H1 (cell line): ENCODE results near the gene FGF19. TPM values are rescaled to one million over a fixed set of nuclear protein-coding genes. Genes with fewer than 3 reads are reported as not detected.

ENCODE experiments used
- CTCF ChIA-PET: fragments of 300-600 bp; sonication (Branson Sonifier 250); formaldehyde crosslinking; loops from one replicate; lab custom pipeline; 2021; ENCODE audit not compliant: partially characterized antibody; lab: Charles Lee
- POLR2A ChIA-PET: fragments of 300-600 bp; sonication (Branson Sonifier 250); formaldehyde crosslinking; loops from one replicate; lab custom pipeline; 2021; ENCODE audit warnings: inconsistent platforms; ENCODE audit not compliant: partially characterized antibody; lab: Charles Lee
- DNase-seq, 2 experiments: peaks; one replicate each; pipeline versions ENCODE4 v3.0.0 to v3.0.0-alpha.2; 2010 to 2022; ENCODE audit warnings: low spot score in 2 of 2, low read depth in 1 of 2, mixed read lengths in 1 of 2
- FAIRE-seq: peaks from 2 replicates; lab custom pipeline; 2011; peaks lifted over from hg19 to GRCh38; lab: Jason Lieb, UNC
- H2AFZ ChIP-seq: 2 replicates; pipeline ENCODE4 v1.8.1; 2012; ENCODE audit warnings: low read length, inconsistent platforms
- H2AK5ac ChIP-seq: 2 replicates; pipeline ENCODE4 v1.6.1; 2013; ENCODE audit warnings: low read depth, low read length
- H2BK120ac ChIP-seq: replicated peaks from 2 replicates; pipeline ENCODE3; 2013; ENCODE audit warnings: low read depth, low read length, inconsistent platforms
- H2BK12ac ChIP-seq: 2 replicates; pipeline ENCODE4 v1.6.1; 2013; ENCODE audit warnings: low read depth, low read length
- H2BK15ac ChIP-seq: 2 replicates; pipeline ENCODE4 v1.6.1; 2013; ENCODE audit warnings: low read length
- H2BK20ac ChIP-seq: 2 replicates; pipeline ENCODE4 v1.6.1; 2013; ENCODE audit warnings: low read length
- H2BK5ac ChIP-seq: 2 replicates; pipeline ENCODE4 v1.6.1; 2013; ENCODE audit warnings: low read depth, low read length
- H3K14ac ChIP-seq: 2 replicates; pipeline ENCODE4 v1.6.1; 2013; ENCODE audit warnings: inconsistent platforms; ENCODE audit not compliant: insufficient read length
- H3K18ac ChIP-seq: 2 replicates; pipeline ENCODE4 v1.6.1; 2013; ENCODE audit warnings: low read length; ENCODE audit errors: extremely low read depth
- H3K23ac ChIP-seq: 2 replicates; pipeline ENCODE4 v1.6.1; 2013; ENCODE audit warnings: inconsistent platforms; ENCODE audit not compliant: insufficient read length
- H3K23me2 ChIP-seq: 2 replicates; pipeline ENCODE4 v1.6.1; 2013; ENCODE audit warnings: low read depth, low read length
- H3K27ac ChIP-seq: 2 replicates; pipeline ENCODE4 v1.6.1; 2011; ENCODE audit warnings: low read depth, low read length, inconsistent platforms
- H3K27me3 ChIP-seq, 4 experiments: replicated peaks in 1 of 4; 1 replicate in 1 of 4; 2 replicates in 3 of 4; pipeline versions ENCODE4 v1.6.1 to v1.8.1; 2011 to 2013; ENCODE audit warnings: low read length in 3 of 4, mild to moderate bottlenecking in 3 of 4, inconsistent platforms in 2 of 4, mixed read lengths in 2 of 4, moderate library complexity in 1 of 4; ENCODE audit not compliant: control insufficient read depth in 3 of 4, insufficient read depth in 3 of 4; ENCODE audit errors: extremely low read depth in 1 of 4
- H3K36me3 ChIP-seq, 4 experiments: 2 replicates each; pipeline versions ENCODE4 v1.6.1 to v1.8.1; 2011 to 2013; ENCODE audit warnings: mild to moderate bottlenecking in 4 of 4, low read length in 3 of 4, moderate library complexity in 2 of 4, control low read depth in 1 of 4, inconsistent platforms in 1 of 4; ENCODE audit not compliant: insufficient read depth in 4 of 4, control insufficient read depth in 2 of 4
- H3K4ac ChIP-seq: replicated peaks from 2 replicates; pipeline ENCODE3; 2013; ENCODE audit warnings: low read length, low read depth, mixed read lengths, inconsistent platforms; ENCODE audit not compliant: insufficient read length
- H3K4me1 ChIP-seq, 4 experiments: replicated peaks in 1 of 4; 1 replicate in 1 of 4; 2 replicates in 3 of 4; pipeline versions ENCODE4 v1.6.1 to v1.8.1; 2011 to 2013; ENCODE audit warnings: low read length in 3 of 4, inconsistent platforms in 2 of 4, mixed read lengths in 1 of 4; ENCODE audit not compliant: insufficient read depth in 4 of 4, control insufficient read depth in 3 of 4
- H3K4me2 ChIP-seq, 2 experiments: 2 replicates each; pipeline versions ENCODE4 v1.6.1 to v1.8.1; 2011 to 2013; ENCODE audit warnings: low read depth in 2 of 2, low read length in 2 of 2, control low read depth in 1 of 2, inconsistent platforms in 1 of 2, mild to moderate bottlenecking in 1 of 2; ENCODE audit not compliant: insufficient read depth in 1 of 2
- H3K4me3 ChIP-seq, 4 experiments: fragments of 200-600, 300-600 bp in 1 of 4; sonication (generic), shearing (Covaris generic), sonication (Bioruptor Twin) in 1 of 4; 2 replicates each; pipeline versions ENCODE4 v1.5.1 to v1.8.1; 2011 to 2016; ENCODE audit warnings: low read length in 4 of 4, low read depth in 3 of 4, control low read depth in 2 of 4, inconsistent platforms in 2 of 4, mild to moderate bottlenecking in 2 of 4, mixed read lengths in 1 of 4, moderate library complexity in 1 of 4; ENCODE audit not compliant: insufficient read depth in 2 of 4; ENCODE audit errors: extremely low read depth in 1 of 4
- H3K56ac ChIP-seq: replicated peaks from 2 replicates; pipeline ENCODE3; 2013; ENCODE audit warnings: low read depth, mild to moderate bottlenecking, mixed read lengths, low read length, inconsistent platforms; ENCODE audit not compliant: insufficient read length
- H3K79me1 ChIP-seq: 2 replicates; pipeline ENCODE4 v1.6.1; 2013; ENCODE audit warnings: low read depth, low read length, control low read depth
- H3K79me2 ChIP-seq, 2 experiments: 2 replicates each; pipeline versions ENCODE4 v1.6.1 to v1.8.1; 2012 to 2013; ENCODE audit warnings: low read length in 2 of 2, mild to moderate bottlenecking in 2 of 2, inconsistent platforms in 1 of 2; ENCODE audit not compliant: insufficient read depth in 2 of 2, control insufficient read depth in 1 of 2
- H3K9ac ChIP-seq, 4 experiments: replicated peaks in 1 of 4; 1 replicate in 1 of 4; 2 replicates in 3 of 4; pipeline versions ENCODE4 v1.6.1 to v1.8.1; 2011 to 2013; ENCODE audit warnings: low read depth in 3 of 4, low read length in 3 of 4, control low read depth in 2 of 4, mild to moderate bottlenecking in 2 of 4, moderate library complexity in 2 of 4, inconsistent platforms in 1 of 4; ENCODE audit errors: extremely low read depth in 1 of 4
- H3K9me3 ChIP-seq, 2 experiments: 2 replicates each; pipeline versions ENCODE4 v1.6.1 to v1.8.1; 2012 to 2013; ENCODE audit warnings: mild to moderate bottlenecking in 2 of 2, moderate library complexity in 2 of 2, control low read depth in 1 of 2, inconsistent platforms in 1 of 2, low read depth in 1 of 2, low read length in 1 of 2, mixed read lengths in 1 of 2; ENCODE audit not compliant: insufficient read depth in 2 of 2
- H4K20me1 ChIP-seq, 2 experiments: replicated peaks in 1 of 2; 2 replicates each; pipeline versions ENCODE3 to v1.8.1; 2011 to 2013; ENCODE audit warnings: inconsistent platforms in 2 of 2, low read length in 2 of 2, mild to moderate bottlenecking in 1 of 2; ENCODE audit not compliant: insufficient read depth in 2 of 2, control insufficient read depth in 1 of 2
- H4K5ac ChIP-seq: 2 replicates; pipeline ENCODE4 v1.6.1; 2013; ENCODE audit warnings: low read length, low read depth, mixed read lengths, inconsistent platforms; ENCODE audit not compliant: insufficient read length
- H4K8ac ChIP-seq: 2 replicates; pipeline ENCODE4 v1.8.0; 2013; ENCODE audit warnings: mild to moderate bottlenecking, moderate library complexity, low read length, inconsistent platforms; ENCODE audit not compliant: insufficient read depth; ENCODE audit errors: extremely low read depth
- H4K91ac ChIP-seq: replicated peaks from 2 replicates; pipeline ENCODE3; 2013; ENCODE audit warnings: low read length, mixed read lengths, inconsistent platforms; ENCODE audit not compliant: insufficient read length
- ATF3 ChIP-seq: IDR thresholded peaks from 2 replicates; pipeline ENCODE4 v1.6.1; 2011; ENCODE audit warnings: low read depth, mild to moderate bottlenecking, low read length; ENCODE audit not compliant: insufficient read depth
- BCL11A ChIP-seq, 2 experiments: IDR thresholded peaks; one replicate each; pipeline ENCODE4 v1.6.1; 2011; ENCODE audit warnings: low read depth in 2 of 2, low read length in 2 of 2, mild to moderate bottlenecking in 2 of 2
- CBX8 ChIP-seq: fragments of 300-800, 300-1000 bp; sonication (generic); IDR thresholded peaks from 2 replicates; pipeline ENCODE4 v1.7.1; 2016; ENCODE audit warnings: low read depth, low read length, borderline replicate concordance
- CEBPB ChIP-seq: IDR thresholded peaks from 2 replicates; pipeline ENCODE4 v1.6.1; 2012; ENCODE audit warnings: low read depth, low read length
- CHD1 ChIP-seq: IDR thresholded peaks from 2 replicates; pipeline ENCODE4 v1.6.1; 2012; ENCODE audit warnings: low read depth, low read length, improper control_type of control experiment
- EGR1 ChIP-seq: IDR thresholded peaks from 2 replicates; pipeline ENCODE4 v1.6.1; 2011; ENCODE audit warnings: low read depth, low read length, borderline replicate concordance
- MAX ChIP-seq: IDR thresholded peaks from 2 replicates; pipeline ENCODE4 v1.6.1; 2012; ENCODE audit warnings: inconsistent platforms
- POLR2AphosphoS5 ChIP-seq: IDR thresholded peaks from 2 replicates; pipeline ENCODE4 v1.6.1; 2011; ENCODE audit warnings: low read depth, low read length
- SIX5 ChIP-seq: IDR thresholded peaks from 2 replicates; pipeline ENCODE4 v1.6.1; 2011; ENCODE audit warnings: mild to moderate bottlenecking, low read depth, low read length
- SUZ12 ChIP-seq: fragments of 200-600 bp; sonication (generic); IDR thresholded peaks from 2 replicates; pipeline ENCODE4 v1.6.1; 2012; ENCODE audit warnings: mild to moderate bottlenecking, inconsistent platforms, low read length, moderate library complexity, mixed read lengths
- WGBS, 2 experiments: shearing (Covaris generic) in 1 of 2; methylation state at CpG; one replicate each; pipeline versions ENCODE4 v1.1.6 to v1.1.7; 2013 to 2015; ENCODE audit warnings: low lambda C conversion rate in 2 of 2, mixed read lengths in 2 of 2, inconsistent platforms in 1 of 2, low coverage in 1 of 2, missing lambda C conversion rate in 1 of 2; ENCODE audit not compliant: insufficient replicate concordance in 2 of 2, insufficient coverage in 1 of 2, insufficient read length in 1 of 2; ENCODE audit errors: extremely low coverage in 1 of 2, missing lambda C conversion rate in 1 of 2; 5-methylcytosine and 5-hydroxymethylcytosine counted together
- polyA plus RNA-seq, 7 experiments: library from polyadenylated mRNA; depleted of rRNA in 3 of 7; stranded (reverse) in 5 of 7; unstranded in 2 of 7; fragments of >200 nt in 5 of 7; fragments of 200-250 nt in 2 of 7; gene quantifications; 1 replicate in 5 of 7; 2 replicates in 1 of 7; 4 replicates in 1 of 7; pipeline versions ENCODE4 v1.2.1 to v1.2.3, GENCODE V29; 2011 to 2013; ENCODE audit warnings: missing spikeins in 2 of 7, mixed read lengths in 2 of 7
- total RNA-seq: library from RNA; stranded (reverse); fragmentation: NEBNext Ultra II Directional; extraction: Animal tissue kit (Norgen Biotek cat#: 25700); gene quantifications from 2 replicates; pipeline ENCODE4 v1.2.1, GENCODE V29; 2021
- TF ChIP-seq, protein P1 (sequence below): IDR thresholded peaks from 2 replicates; pipeline ENCODE4 v1.6.1; 2012; ENCODE audit warnings: low read length, inconsistent platforms

FGF19 gene
- total and polyA plus RNA-seq, 2 of the 8 experiments (the other 6 are each of a cell fraction or from before 2014, with no cell fraction given): 9.6 to 14.8 TPM

GRCh38 chr11:69649576-69649900 is 54.3 kb downstream of the FGF19 start:
- no peak overlapping the region for H3K27ac ChIP-seq
- peaks cover 34 to 94% (median 62%) of the 10 kb centered on the region in 4 experiments for H3K36me3 ChIP-seq
- no peak overlapping the region for H2BK12ac ChIP-seq
- H4K5ac ChIP-seq: no peak overlapping the region
- H3K56ac ChIP-seq: no peak overlapping the region
- H3K9me3 ChIP-seq: no peaks in the 10 kb centered on the region
- H4K91ac ChIP-seq: no peak overlapping the region
- H2AK5ac ChIP-seq: no peak overlapping the region
- no peak overlapping the region for H4K8ac ChIP-seq
- no peak for TF ChIP-seq SUZ12
- TF ChIP-seq POLR2AphosphoS5: no peak
- no peak for TF ChIP-seq CEBPB
- TF ChIP-seq SIX5: no peak
- no peak for TF ChIP-seq CHD1
- no peak for TF ChIP-seq CBX8
- TF ChIP-seq ATF3: no peak
- TF ChIP-seq, protein P1, sequence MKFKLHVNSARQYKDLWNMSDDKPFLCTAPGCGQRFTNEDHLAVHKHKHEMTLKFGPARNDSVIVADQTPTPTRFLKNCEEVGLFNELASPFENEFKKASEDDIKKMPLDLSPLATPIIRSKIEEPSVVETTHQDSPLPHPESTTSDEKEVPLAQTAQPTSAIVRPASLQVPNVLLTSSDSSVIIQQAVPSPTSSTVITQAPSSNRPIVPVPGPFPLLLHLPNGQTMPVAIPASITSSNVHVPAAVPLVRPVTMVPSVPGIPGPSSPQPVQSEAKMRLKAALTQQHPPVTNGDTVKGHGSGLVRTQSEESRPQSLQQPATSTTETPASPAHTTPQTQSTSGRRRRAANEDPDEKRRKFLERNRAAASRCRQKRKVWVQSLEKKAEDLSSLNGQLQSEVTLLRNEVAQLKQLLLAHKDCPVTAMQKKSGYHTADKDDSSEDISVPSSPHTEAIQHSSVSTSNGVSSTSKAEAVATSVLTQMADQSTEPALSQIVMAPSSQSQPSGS: no peak
- no peak for TF ChIP-seq EGR1
- no peak for TF ChIP-seq BCL11A (IDR thresholded peaks at IDR 0.05; ENCODE audit: low read depth in 2 of 2, low read length in 2 of 2)
- no peak for TF ChIP-seq MAX
- no peak overlapping the region for H2BK120ac ChIP-seq
- DNase-seq (no peak), FAIRE-seq (no peak)
- H3K18ac ChIP-seq: no peak overlapping the region
- no peak overlapping the region for H3K4ac ChIP-seq
- peaks cover 0 to 12% of the 10 kb centered on the region in 2 experiments; a peak in 2 of 4 replicates for H3K79me2 ChIP-seq
- H3K27me3 ChIP-seq: no peaks in the 10 kb centered on the region
- no peaks in the 10 kb centered on the region; the same call in 1 of the 2 replicates for H3K23me2 ChIP-seq
- H2AFZ ChIP-seq: no peak overlapping the region
- H4K20me1 ChIP-seq: peaks cover 22 to 33% of the 10 kb centered on the region in 2 experiments
- ChIA-PET CTCF (interaction anchor here (1.0 to 1.7 kb wide), 3 partner anchors 12 to 34 kb away, joined by 3 to 5 read pairs (median 5); no protein-coding TSS in a partner anchor), POLR2A (interaction anchor here (0.9 to 2.3 kb wide), 5 partner anchors 8 to 360 kb away, joined by 3 to 13 read pairs (median 4); partner anchors contain the start of gene LTO1)
- no peak overlapping the region for H3K4me2 ChIP-seq
- WGBS, 2 experiments: 95% methylated on average over 10 of the region's 10 CpGs; no CpG with 5 or more reads in 1 of the 2 experiments
- peaks cover 0 to 8% (median under 1%) of the 10 kb centered on the region in 4 experiments; a peak in 3 of 7 replicates for H3K4me1 ChIP-seq
- H3K23ac ChIP-seq: no peak overlapping the region
- no peak overlapping the region for H2BK5ac ChIP-seq
- H3K79me1 ChIP-seq: peaks cover 3% of the 10 kb centered on the region
- no peak overlapping the region for H3K14ac ChIP-seq
- H3K4me3 ChIP-seq: no peak overlapping the region
- no peak overlapping the region for H2BK15ac ChIP-seq
- H2BK20ac ChIP-seq: no peak overlapping the region
- H3K9ac ChIP-seq: no peak overlapping the region
